Measurements from ENCODE around the gene KRT15.

Gene KRT15

DNA sequence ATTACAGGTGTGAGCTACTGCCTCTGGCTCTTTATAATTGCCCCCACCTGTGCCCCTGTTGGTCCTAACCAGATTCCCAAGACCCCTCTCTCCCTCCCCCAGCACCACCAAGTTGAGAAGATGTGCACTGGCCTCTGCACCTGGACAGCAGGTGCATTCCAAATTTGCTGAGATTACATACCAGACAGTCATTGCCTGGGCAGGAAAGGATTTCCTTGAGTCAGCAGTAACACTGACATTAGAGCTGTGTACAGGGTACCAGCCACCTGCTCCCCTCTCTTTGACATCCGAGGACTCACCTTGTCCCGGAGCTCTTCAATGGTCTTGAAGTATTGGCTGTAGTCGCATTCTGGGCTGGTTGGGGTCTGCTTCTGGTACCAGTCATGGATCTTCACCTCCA, 659 bp downstream of the KRT15 start:
- Histone ChIP-seq H3K9me2 (replicated peaks; ENCODE audit: low read depth, low read length) (no peaks in the 10 kb centered on the region), H2AFZ (ENCODE audit: low read length) (no peak overlapping the region), H3K9me3 (ENCODE audit: insufficient read depth, low read depth, low read length) (no peaks in the 10 kb centered on the region), H3K4me1 (ENCODE audit: insufficient read depth, low read length, poor library complexity, severe bottlenecking) (no peaks in the 10 kb centered on the region), H3K36me3 (ENCODE audit: insufficient read depth, low read length) (no peaks in the 10 kb centered on the region), H3K27me3 (ENCODE audit: insufficient read depth, low read length, poor library complexity, severe bottlenecking) (no peaks in the 10 kb centered on the region), H3K79me2 (ENCODE audit: insufficient read depth, low read length) (no peaks in the 10 kb centered on the region), H3K4me2 (ENCODE audit: low read depth, low read length, poor library complexity, severe bottlenecking) (no peak overlapping the region), H3K9ac (ENCODE audit: low read depth, low read length, poor library complexity, severe bottlenecking) (no peak overlapping the region), H3K4me3 (ENCODE audit: low read length, poor library complexity, severe bottlenecking) (no peak overlapping the region), H3F3A (ENCODE audit: low read depth) (no peaks in the 10 kb centered on the region), H4K20me1 (ENCODE audit: insufficient read depth, low read length, poor library complexity, severe bottlenecking) (no peaks in the 10 kb centered on the region)
- no peak for TF ChIP-seq EZH2phosphoT487 (IDR thresholded peaks at IDR 0.05; ENCODE audit: borderline replicate concordance)
- TF ChIP-seq, protein P1, sequence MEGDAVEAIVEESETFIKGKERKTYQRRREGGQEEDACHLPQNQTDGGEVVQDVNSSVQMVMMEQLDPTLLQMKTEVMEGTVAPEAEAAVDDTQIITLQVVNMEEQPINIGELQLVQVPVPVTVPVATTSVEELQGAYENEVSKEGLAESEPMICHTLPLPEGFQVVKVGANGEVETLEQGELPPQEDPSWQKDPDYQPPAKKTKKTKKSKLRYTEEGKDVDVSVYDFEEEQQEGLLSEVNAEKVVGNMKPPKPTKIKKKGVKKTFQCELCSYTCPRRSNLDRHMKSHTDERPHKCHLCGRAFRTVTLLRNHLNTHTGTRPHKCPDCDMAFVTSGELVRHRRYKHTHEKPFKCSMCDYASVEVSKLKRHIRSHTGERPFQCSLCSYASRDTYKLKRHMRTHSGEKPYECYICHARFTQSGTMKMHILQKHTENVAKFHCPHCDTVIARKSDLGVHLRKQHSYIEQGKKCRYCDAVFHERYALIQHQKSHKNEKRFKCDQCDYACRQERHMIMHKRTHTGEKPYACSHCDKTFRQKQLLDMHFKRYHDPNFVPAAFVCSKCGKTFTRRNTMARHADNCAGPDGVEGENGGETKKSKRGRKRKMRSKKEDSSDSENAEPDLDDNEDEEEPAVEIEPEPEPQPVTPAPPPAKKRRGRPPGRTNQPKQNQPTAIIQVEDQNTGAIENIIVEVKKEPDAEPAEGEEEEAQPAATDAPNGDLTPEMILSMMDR (conservative IDR thresholded peaks at IDR 0.05; ENCODE audit: low read length) = no peak

DNA sequence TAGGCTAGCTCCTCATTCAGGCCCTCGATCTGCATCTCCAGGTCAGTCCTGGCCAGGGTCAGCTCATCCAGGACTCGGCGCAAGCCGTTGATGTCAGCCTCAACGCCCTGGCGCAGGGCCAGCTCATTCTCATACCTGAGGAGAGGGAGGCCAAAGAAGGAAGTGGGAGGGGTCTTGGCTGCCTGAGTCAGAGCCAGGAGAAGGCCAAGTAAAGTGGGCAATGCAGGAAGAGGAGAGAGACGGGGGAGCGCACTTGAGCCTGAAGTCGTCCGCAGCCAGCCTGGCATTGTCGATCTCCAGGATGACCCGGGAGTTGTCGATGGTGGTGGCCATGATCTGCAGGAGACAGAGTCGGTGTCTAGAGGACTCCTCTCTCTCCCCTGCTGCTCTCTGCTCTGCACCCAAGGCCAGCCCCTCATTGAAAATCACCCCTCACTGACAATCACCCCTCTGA, 1.8 kb downstream of the KRT15 start:
- no peak overlapping the region for H3K4me3 ChIP-seq (ENCODE audit: low read length, poor library complexity, severe bottlenecking)
- H3K9me3 ChIP-seq (ENCODE audit: insufficient read depth, low read depth, low read length) = no peaks in the 10 kb centered on the region
- H4K20me1 ChIP-seq (ENCODE audit: insufficient read depth, low read length, poor library complexity, severe bottlenecking) = no peaks in the 10 kb centered on the region
- H3K9me2 ChIP-seq (replicated peaks; ENCODE audit: low read depth, low read length) = no peaks in the 10 kb centered on the region
- no peaks in the 10 kb centered on the region for H3K4me1 ChIP-seq (ENCODE audit: insufficient read depth, low read length, poor library complexity, severe bottlenecking)
- H2AFZ ChIP-seq (ENCODE audit: low read length) = no peak overlapping the region
- H3F3A ChIP-seq (ENCODE audit: low read depth) = no peaks in the 10 kb centered on the region
- TF ChIP-seq, protein P1 (conservative IDR thresholded peaks at IDR 0.05; ENCODE audit: low read length) = no peak
- TF ChIP-seq EZH2phosphoT487 (IDR thresholded peaks at IDR 0.05; ENCODE audit: borderline replicate concordance) = no peak
- H3K27me3 ChIP-seq (ENCODE audit: insufficient read depth, low read length, poor library complexity, severe bottlenecking) = no peaks in the 10 kb centered on the region
- H3K79me2 ChIP-seq (ENCODE audit: insufficient read depth, low read length) = no peaks in the 10 kb centered on the region
- H3K9ac ChIP-seq (ENCODE audit: low read depth, low read length, poor library complexity, severe bottlenecking) = no peak overlapping the region
- no peak overlapping the region for H3K4me2 ChIP-seq (ENCODE audit: low read depth, low read length, poor library complexity, severe bottlenecking)
- H3K36me3 ChIP-seq (ENCODE audit: insufficient read depth, low read length) = no peaks in the 10 kb centered on the region

DNA sequence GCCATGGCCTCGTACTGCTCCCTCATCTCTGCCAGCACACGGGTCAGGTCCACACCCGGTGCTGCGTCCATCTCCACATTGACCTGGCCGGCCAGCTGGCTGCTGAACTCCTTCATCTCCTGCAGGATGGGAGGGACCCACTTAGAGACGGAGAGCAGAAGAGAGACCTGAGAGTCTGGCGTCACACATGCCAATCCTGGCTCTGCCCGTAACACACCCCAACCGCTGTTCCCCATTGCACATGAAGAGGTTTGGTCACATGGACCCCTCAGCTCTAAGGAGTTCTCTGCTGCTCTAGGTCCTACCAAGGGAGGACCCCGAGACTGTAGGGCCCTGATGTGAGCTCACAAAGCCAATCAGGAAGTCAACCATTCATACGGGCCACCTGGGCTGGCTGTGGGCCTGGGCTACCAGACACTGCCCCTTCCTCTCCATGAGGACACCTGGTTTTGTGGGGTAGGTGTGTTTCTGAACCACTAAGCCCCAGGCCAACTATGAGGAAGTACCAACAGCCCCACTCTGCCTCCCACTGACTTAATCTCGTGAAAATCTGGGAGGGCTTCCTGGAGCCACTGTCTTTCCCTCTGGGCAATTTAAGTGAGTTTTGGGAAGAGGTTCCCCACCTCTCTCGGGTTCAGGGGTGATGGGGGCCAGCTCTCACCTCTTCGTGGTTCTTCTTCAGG, 2.4 kb downstream of the KRT15 start:
- H4K20me1 ChIP-seq (ENCODE audit: insufficient read depth, low read length, poor library complexity, severe bottlenecking) = no peaks in the 10 kb centered on the region
- no peaks in the 10 kb centered on the region for H3K9me2 ChIP-seq (replicated peaks; ENCODE audit: low read depth, low read length)
- H3K27me3 ChIP-seq (ENCODE audit: insufficient read depth, low read length, poor library complexity, severe bottlenecking) = no peaks in the 10 kb centered on the region
- no peaks in the 10 kb centered on the region for H3K4me1 ChIP-seq (ENCODE audit: insufficient read depth, low read length, poor library complexity, severe bottlenecking)
- H3K9me3 ChIP-seq (ENCODE audit: insufficient read depth, low read depth, low read length) = no peaks in the 10 kb centered on the region
- H3F3A ChIP-seq (ENCODE audit: low read depth) = no peaks in the 10 kb centered on the region
- H2AFZ ChIP-seq (ENCODE audit: low read length) = no peak overlapping the region
- no peak overlapping the region for H3K4me2 ChIP-seq (ENCODE audit: low read depth, low read length, poor library complexity, severe bottlenecking)
- no peak overlapping the region for H3K4me3 ChIP-seq (ENCODE audit: low read length, poor library complexity, severe bottlenecking)
- no peaks in the 10 kb centered on the region for H3K36me3 ChIP-seq (ENCODE audit: insufficient read depth, low read length)
- TF ChIP-seq, protein P1 (conservative IDR thresholded peaks at IDR 0.05; ENCODE audit: low read length) = no peak
- TF ChIP-seq EZH2phosphoT487 (IDR thresholded peaks at IDR 0.05; ENCODE audit: borderline replicate concordance) = no peak
- no peaks in the 10 kb centered on the region for H3K79me2 ChIP-seq (ENCODE audit: insufficient read depth, low read length)
- no peak overlapping the region for H3K9ac ChIP-seq (ENCODE audit: low read depth, low read length, poor library complexity, severe bottlenecking)

Data from Loucy (cell line).